C1 segment of cervical spinal cord (tissue), 14 donors: Measurements from ENCODE around the gene UNC80.

Experiments used
- DNase-seq, 14 donors: peaks; one replicate each; lab custom pipeline; 2025; lab: John Stamatoyannopoulos, UW

Gene UNC80

DNA sequence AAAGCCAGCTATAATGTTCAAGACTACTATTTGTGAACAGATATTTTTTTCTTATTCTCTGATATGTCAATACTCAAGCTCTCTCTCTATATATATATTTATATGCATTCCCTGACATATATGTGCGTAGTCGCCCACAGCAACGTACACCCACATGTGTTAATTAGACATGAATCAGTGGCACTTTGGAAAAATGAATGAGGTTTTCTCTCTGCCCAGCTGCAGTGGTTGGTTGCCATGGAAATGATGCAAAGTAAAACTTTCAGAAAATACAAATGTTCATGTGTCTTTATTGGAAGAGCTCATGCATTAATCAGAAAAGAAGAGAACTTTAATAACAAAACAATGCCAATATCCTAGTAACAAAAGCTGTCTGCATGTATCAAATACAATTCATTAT lies 34.7 kb downstream of the UNC80 start:
- peak in 1 of 14 donors; percentile 9 for DNase-seq

DNA sequence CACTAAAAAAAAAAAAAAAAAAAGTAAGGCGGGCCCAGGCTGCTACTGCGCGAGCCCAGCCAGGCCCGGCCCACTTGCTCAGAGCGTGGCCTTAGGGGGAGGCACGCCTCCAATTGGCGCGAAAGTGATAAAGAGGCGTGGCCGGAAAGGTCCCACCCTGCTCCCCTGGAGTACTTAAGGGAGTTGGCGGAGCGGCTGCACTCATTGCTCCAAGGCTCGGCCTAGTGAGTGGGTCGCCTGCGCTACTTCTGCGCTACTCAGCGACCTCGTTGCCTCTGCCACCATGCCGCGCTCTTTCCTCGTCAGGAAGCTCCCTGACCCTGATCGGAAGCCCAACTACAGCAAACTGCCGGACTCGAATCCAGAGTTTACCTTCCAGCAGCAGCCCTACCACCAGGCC lies 36.9 kb downstream of the UNC80 start:
- DNase-seq: no peak

DNA sequence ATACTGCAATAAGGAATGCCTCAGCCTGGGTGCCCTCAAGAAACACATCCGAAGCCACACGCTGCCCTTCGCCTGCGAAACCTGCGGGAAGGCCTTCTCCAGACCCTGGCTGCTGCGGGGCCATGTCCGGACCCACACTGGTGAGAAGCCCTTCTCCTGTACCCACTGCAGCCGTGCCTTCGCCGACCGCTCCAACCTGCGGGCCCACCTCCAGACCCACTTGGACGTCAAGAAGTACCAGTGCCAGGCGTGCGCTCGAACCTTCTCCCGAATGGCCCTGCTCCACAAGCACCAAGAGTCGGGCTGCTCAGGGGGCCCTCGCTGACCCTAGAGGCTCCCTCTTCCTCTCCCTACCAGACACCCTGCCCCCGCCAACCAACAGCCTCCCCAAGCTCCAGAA lies 37.6 kb downstream of the UNC80 start:
- DNase-seq: no peak

DNA sequence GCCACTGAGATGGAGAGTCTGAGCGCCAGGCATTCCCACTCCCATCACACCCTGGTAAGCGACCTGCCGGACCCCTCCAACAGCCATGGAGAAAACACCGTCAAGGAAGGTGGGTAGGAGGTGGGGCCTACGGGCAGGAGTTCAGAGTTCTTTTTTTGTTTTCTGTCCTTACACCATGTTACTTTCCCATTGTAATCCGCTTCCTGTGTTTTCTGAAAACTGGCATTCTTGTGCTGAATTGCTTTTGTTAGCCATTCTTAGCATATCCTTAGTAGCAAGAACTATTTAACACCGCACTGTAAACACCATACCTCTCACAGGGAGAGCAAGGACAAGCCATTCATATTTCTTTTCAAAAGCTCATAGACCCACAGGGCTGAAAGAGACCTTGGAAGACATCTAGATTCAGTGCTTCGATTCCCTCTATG lies 46.2 kb downstream of the UNC80 start:
- no peak for DNase-seq

DNA sequence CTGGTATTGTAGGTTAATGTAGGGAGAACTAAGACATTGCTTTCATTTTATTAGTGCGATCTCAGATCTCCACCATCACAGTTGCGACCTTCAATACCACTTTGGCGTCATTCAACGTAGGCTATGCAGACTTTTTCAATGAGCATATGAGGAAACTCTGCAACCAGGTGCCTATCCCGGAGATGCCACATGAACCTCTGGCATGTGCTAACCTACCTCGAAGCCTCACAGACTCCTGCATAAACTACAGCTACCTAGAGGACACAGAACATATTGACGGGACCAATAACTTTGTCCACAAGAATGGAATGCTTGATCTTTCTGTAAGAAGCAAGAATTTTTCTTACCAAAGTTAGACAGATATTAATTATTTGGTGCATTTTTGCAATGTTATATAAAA lies 47.3 kb downstream of the UNC80 start:
- DNase-seq: no peak

GRCh38 chr2:209821806-209822205 lies 50.2 kb downstream of the UNC80 start:
- DNase-seq: no peak

GRCh38 chr2:209823484-209823883 lies 51.9 kb downstream of the UNC80 start:
- no peak for DNase-seq

GRCh38 chr2:209824391-209824790 lies 52.8 kb downstream of the UNC80 start:
- DNase-seq: no peak

DNA sequence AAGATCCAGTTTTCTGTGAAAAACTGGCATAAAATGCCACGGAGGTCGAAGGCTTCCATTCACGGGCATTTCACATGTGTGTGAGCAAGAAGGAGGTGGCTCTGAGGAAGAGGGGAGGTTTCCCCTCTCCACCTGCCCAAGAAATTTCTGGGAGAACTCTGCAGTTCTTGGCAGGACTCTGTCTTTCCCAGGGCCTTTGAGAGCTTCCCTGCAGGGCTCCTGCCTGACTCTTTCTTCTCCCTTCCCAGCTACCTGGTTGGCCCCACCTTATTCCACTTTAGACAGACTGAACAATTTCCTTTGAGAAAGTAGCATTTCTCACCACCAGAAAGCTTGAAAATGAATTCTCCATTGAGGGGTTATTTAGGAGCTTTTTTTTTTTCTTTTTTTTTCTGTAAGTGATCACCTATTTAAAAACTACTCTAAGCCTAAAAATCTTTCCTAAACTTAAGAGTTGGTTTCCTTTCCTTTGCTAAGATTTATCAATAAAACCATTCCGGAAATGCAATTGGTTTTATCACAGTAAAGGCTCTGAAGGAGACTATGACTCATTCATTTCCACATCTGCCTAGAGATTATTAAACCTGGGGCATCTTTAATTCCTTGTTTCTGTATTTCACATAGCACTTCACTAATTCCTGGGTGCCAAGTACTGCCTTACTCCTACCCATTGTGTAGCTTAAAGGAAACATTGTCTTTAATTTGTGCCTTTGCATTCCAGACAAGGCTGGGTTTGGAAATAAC lies 59.3 kb downstream of the UNC80 start:
- no peak for DNase-seq

DNA sequence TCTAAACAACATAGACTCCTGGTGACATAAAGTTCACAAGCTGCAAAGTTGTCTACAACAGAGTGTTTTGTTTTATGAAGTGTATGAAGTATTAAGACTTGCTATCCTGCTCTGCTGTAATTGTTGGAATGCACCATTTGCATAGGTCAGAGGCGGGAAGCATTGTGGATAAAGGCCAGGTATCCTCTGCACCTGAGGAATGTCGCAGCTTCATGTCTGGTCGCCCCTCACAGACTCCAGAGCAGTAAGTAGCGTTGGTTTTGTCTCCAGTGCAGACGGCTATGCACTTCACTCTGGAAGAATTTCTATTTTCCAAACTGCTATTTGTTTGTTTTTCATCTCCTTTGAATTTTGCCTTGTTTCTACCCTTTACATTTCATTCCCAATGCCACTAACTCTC lies 63.1 kb downstream of the UNC80 start:
- DNase-seq: no peak

GRCh38 chr2:209840434-209840833 lies 68.8 kb downstream of the UNC80 start:
- DNase-seq: peak in 1 of 14 donors; percentile 29

DNA sequence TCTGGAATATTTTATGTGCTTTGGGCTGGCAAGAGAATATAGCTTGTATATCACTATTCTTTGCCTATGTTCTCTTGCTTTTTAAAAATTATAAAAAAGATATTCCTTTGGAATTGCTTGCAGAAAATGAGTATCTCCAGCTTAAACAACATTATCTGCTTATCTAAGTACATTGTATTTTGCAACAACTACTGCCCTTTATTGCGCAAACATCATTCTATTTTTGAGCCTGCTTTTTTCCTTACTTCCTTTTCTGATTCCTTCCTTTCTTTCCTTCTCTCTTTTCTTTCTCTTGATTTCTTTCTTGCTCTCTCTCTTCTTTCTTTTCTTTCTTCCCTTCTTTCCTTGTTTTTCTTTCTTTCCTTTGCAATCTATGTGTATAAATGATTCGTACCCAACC lies 74.0 kb downstream of the UNC80 start:
- DNase-seq: no peak

DNA sequence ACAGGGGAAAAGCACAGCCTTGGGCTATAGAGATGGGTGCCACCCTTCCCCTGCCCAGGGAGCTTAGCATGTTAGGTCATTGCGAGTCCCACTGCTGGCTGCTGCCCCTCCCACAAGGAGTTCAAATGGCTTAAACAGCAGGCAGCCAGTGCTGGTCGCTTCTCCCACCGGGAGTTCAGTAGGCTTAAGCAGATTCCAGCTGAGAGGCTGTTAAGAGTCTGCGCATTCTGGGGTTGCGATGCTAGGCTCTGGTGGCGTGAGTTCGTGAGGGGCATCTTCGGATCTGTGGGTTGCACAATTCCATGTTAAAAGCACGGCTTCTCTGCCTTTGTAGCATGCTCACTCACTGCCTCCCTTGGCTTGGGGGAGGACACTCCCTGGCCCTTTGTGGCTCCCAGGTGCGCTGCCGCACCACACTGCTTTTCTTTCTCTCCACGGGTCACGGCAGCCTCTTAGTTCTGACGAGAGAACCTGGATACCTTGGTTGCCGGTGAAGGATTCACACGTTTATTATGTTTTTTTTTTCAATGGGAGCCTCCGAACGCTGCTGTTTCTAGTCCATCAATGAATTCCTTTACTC lies 93.2 kb downstream of the UNC80 start:
- no peak for DNase-seq

- DNase-seq: no peak
Observed at GRCh38 chr2:209868271-209868994, 96.8 kb downstream of the UNC80 start.

GRCh38 chr2:209870067-209870466 lies 98.4 kb downstream of the UNC80 start:
- no peak for DNase-seq

DNA sequence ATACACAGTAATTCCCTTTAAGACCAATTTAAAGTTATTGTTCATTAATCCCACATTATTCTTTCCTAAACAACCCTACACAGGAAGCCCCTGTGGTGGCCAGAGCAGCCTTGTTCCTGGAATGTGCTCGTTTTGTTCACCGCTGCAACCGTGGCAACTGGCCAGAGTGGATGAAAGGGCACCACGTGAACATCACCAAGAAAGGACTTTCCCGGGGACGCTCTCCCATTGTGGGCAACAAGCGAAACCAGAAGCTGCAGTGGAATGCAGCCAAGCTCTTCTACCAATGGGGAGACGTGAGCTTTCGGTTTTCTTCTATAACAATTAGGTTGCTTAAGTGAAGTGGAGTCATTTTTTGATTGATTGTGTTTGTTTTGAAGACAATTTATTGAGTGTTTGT lies 101.0 kb downstream of the UNC80 start:
- peak in 10 of 14 donors; percentile 1 to 73 (median 41) for DNase-seq

- DNase-seq: no peak
Observed at GRCh38 chr2:209875270-209875669, 103.6 kb downstream of the UNC80 start.

- DNase-seq: no peak
Observed at GRCh38 chr2:209876211-209876610, 104.6 kb downstream of the UNC80 start.

GRCh38 chr2:209878701-209879100 lies 107.1 kb downstream of the UNC80 start:
- DNase-seq: no peak

GRCh38 chr2:209900638-209901037 lies 129.0 kb downstream of the UNC80 start:
- no peak for DNase-seq

DNA sequence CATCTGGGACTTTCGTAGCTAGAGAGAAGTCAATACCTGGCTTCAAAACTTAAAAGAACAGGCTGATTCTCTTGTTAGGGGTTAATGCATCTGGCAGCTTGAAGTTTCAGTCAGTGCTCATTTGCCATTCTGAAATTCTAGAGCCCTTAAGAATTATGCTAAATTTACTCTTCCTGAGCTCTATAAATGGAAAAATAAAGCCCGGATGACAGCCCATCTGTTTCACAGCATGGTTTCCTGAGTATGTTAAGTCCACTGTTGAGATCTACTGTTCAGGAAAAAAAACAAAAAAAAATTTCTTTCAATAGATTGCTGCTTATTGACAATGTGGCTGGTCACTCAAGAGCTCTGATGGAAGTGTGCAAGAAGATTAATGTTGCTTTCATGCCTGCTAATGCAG lies 129.5 kb downstream of the UNC80 start:
- DNase-seq: peak in 1 of 14 donors; percentile 79

GRCh38 chr2:209905691-209906090 lies 134.1 kb downstream of the UNC80 start:
- DNase-seq: no peak

DNA sequence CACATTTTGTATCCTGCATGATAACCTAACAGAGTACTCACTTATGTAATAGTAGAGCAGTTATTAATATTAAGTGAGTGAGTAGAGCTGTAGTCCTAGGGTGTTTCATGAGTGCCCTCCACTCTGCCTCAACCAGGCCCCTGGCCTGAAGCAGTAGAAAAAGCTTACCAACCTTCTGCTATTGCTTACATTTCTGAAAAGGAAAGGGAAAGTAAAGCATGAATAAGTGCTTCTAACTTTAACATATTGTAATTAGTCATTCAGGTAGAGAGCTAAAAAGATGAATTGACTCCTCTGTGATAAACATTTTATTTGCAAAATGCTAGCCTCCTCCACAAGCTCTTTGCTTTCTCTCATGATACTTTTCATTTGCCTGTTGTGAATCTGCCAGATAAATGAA lies 136.1 kb downstream of the UNC80 start:
- no peak for DNase-seq
